HG02642 (cell line): ENCODE results near the gene USP36.

Source experiments
- ATAC-seq: cut with Tn5 transposase; IDR thresholded peaks from one replicate; pipeline ENCODE4 v1.9.1; 2021; ENCODE audit warnings: mild to moderate bottlenecking; ENCODE audit not compliant: unreplicated experiment, poor library complexity

USP36 gene

GRCh38 chr17:78819402-78819801, 21.2 kb downstream of the USP36 start:
- ATAC-seq: no peak

GRCh38 chr17:78818932-78819331, 21.7 kb downstream of the USP36 start:
- no peak for ATAC-seq

- no peak for ATAC-seq
These were observed 22.3 kb downstream of the USP36 start for GRCh38 chr17:78818152-78818846.

GRCh38 chr17:78817123-78817522, 23.5 kb downstream of the USP36 start:
- no peak for ATAC-seq

- no peak for ATAC-seq
These were observed 24.9 kb downstream of the USP36 start for GRCh38 chr17:78815696-78816095.

GRCh38 chr17:78812855-78813254, 27.8 kb downstream of the USP36 start:
- no peak for ATAC-seq

GRCh38 chr17:78808163-78808562, 32.5 kb downstream of the USP36 start:
- no peak for ATAC-seq

- ATAC-seq: no peak
These were observed 34.2 kb downstream of the USP36 start for GRCh38 chr17:78806451-78806850.

GRCh38 chr17:78805301-78805700, 35.3 kb downstream of the USP36 start:
- ATAC-seq: no peak

- ATAC-seq: no peak
These were observed 35.8 kb downstream of the USP36 start for GRCh38 chr17:78804777-78805176.

- ATAC-seq: no peak
These were observed 37.3 kb downstream of the USP36 start for GRCh38 chr17:78803186-78803845.

- no peak for ATAC-seq
These were observed 38.2 kb downstream of the USP36 start for GRCh38 chr17:78802459-78802858.

- no peak for ATAC-seq
These were observed 38.6 kb downstream of the USP36 start for GRCh38 chr17:78802008-78802407.

GRCh38 chr17:78800132-78800931, 40.3 kb downstream of the USP36 start:
- ATAC-seq: no peak

- ATAC-seq: no peak
These were observed 41.7 kb downstream of the USP36 start for GRCh38 chr17:78798695-78799559.

GRCh38 chr17:78797691-78798585, 42.7 kb downstream of the USP36 start:
- no peak for ATAC-seq

GRCh38 chr17:78797213-78797612, 43.4 kb downstream of the USP36 start:
- no peak for ATAC-seq

- ATAC-seq: no peak
These were observed 44.1 kb downstream of the USP36 start for GRCh38 chr17:78796517-78796900.

- ATAC-seq: no peak
These were observed 44.6 kb downstream of the USP36 start for GRCh38 chr17:78795861-78796516.
